Activated CD8-positive, alpha-beta memory T cell treated with anti-CD3 and anti-CD28 coated beads, Interleukin-2, amount 50 U/mL, for 1 hour (primary cell): ENCODE measurements around the gene STARD7.
"Not testable (repeated sequence)": the region's sequence is repeated elsewhere in the genome, so short reads cannot be mapped to it uniquely, and the experiment has no call there.

Experiments
- DNase-seq: peaks from one replicate; pipeline ENCODE4 v3.0.0-alpha.2; 2020; ENCODE audit errors: extremely low read depth

The STARD7 gene

GRCh38 chr2:96163768-96164429 lies 44.7 kb downstream of the STARD7 start:
- peak; percentile 62 for DNase-seq

GRCh38 chr2:96163415-96163767 lies 45.2 kb downstream of the STARD7 start:
- DNase-seq = no peak

GRCh38 chr2:96161898-96162297 lies 46.7 kb downstream of the STARD7 start:
- DNase-seq = no peak

- not testable (repeated sequence) for DNase-seq
Measured at GRCh38 chr2:96160366-96160765, 48.3 kb downstream of the STARD7 start.

GRCh38 chr2:96159084-96159830 lies 49.4 kb downstream of the STARD7 start:
- DNase-seq = no peak

- DNase-seq = no peak
Measured at GRCh38 chr2:96158554-96158940, 50.1 kb downstream of the STARD7 start.

GRCh38 chr2:96157649-96158553 lies 50.7 kb downstream of the STARD7 start:
- DNase-seq = no peak

- no peak for DNase-seq
Measured at GRCh38 chr2:96156926-96157648, 51.5 kb downstream of the STARD7 start.

GRCh38 chr2:96156011-96156820 lies 52.4 kb downstream of the STARD7 start:
- DNase-seq = no peak

GRCh38 chr2:96154506-96155380 lies 53.9 kb downstream of the STARD7 start:
- no peak for DNase-seq

GRCh38 chr2:96153991-96154431 lies 54.6 kb downstream of the STARD7 start:
- no peak for DNase-seq

GRCh38 chr2:96153291-96153713 lies 55.3 kb downstream of the STARD7 start:
- no peak for DNase-seq

GRCh38 chr2:96152304-96153161 lies 56.1 kb downstream of the STARD7 start:
- DNase-seq = no peak

GRCh38 chr2:96151595-96152303 lies 56.9 kb downstream of the STARD7 start:
- no peak for DNase-seq

- no peak for DNase-seq
Measured at GRCh38 chr2:96150791-96151594, 57.6 kb downstream of the STARD7 start.

GRCh38 chr2:96150007-96150640 lies 58.5 kb downstream of the STARD7 start:
- DNase-seq = no peak
